ENCODE results near the gene TEX50. TPM values are rescaled to one million over a fixed set of nuclear protein-coding genes. Genes with fewer than 3 reads are reported as not detected.
A peak's percentile ranks its signal among the peaks of the same experiment; 100 is the strongest.
"Not testable (repeated sequence)": the region's sequence is repeated elsewhere in the genome, so short reads cannot be mapped to it uniquely, and the experiment has no call there.

Gene TEX50
- total RNA-seq, result not detected

- DNase-seq (ENCODE audit: low spot score in 2 of 2), result no peak
- no peak within 1 kb of the TSS for H3K4me3 ChIP-seq
- no peaks in the 10 kb centered on the region for H3K27me3 ChIP-seq
- no peaks in the 10 kb centered on the region for H3K36me3 ChIP-seq
- H3K9me3 ChIP-seq, result peaks cover 0 to 6% of the 10 kb centered on the region in 2 donors
- H3K4me1 ChIP-seq, result no peaks in the 10 kb centered on the region
- H3K27ac ChIP-seq, result no peak within 1 kb of the TSS
- intact Hi-C loops (cut with DNase I), result no loop called here
- TF ChIP-seq CTCF (IDR thresholded peaks at IDR 0.05), result no peak
These were observed at the start of gene TEX50 for GRCh38 chr1:173635116-173635515. TSS of gene TEX50 (plus strand) at chr1:173635338. CDS start at chr1:173635522, 184 bp downstream.

- intact Hi-C loops (cut with DNase I), result no loop called here
These were observed 44.6 kb upstream of the TEX50 start for GRCh38 chr1:173590557-173590956.

GRCh38 chr1:173591138-173591537, 44.0 kb upstream of the TEX50 start:
- H3K27me3 ChIP-seq; H3K9me3 ChIP-seq; H3K27ac ChIP-seq; intact Hi-C loops (cut with DNase I); H3K4me3 ChIP-seq; H3K36me3 ChIP-seq; DNase-seq (ENCODE audit: low spot score in 2 of 2); H3K4me1 ChIP-seq: not testable (repeated sequence)

More at GRCh38 chr1:173590557-173590956, 44.6 kb upstream of the TEX50 start:
- no peaks in the 10 kb centered on the region for H3K27me3 ChIP-seq
- no peaks in the 10 kb centered on the region for H3K4me1 ChIP-seq
- no peak for DNase-seq (ENCODE audit: low spot score in 2 of 2)
- H3K36me3 ChIP-seq, result no peaks in the 10 kb centered on the region
- no peak for TF ChIP-seq CTCF (IDR thresholded peaks at IDR 0.05)
- H3K27ac ChIP-seq, result no peak overlapping the region
- no peaks in the 10 kb centered on the region for H3K9me3 ChIP-seq
- no peak overlapping the region for H3K4me3 ChIP-seq

- H3K4me3 ChIP-seq, result no peak overlapping the region
- no peaks in the 10 kb centered on the region for H3K4me1 ChIP-seq
- TF ChIP-seq CTCF (IDR thresholded peaks at IDR 0.05), result no peak
- no peak overlapping the region for H3K27ac ChIP-seq
- intact Hi-C loops (cut with DNase I), result no loop called here
- no peak for DNase-seq (ENCODE audit: low spot score in 2 of 2)
- H3K27me3 ChIP-seq, result no peaks in the 10 kb centered on the region
- H3K36me3 ChIP-seq, result no peaks in the 10 kb centered on the region
- H3K9me3 ChIP-seq, result no peaks in the 10 kb centered on the region
These were observed 38.9 kb upstream of the TEX50 start for GRCh38 chr1:173596097-173596825.

GRCh38 chr1:173601588-173601987, 33.5 kb upstream of the TEX50 start:
- Histone ChIP-seq H3K4me3 (no peak overlapping the region), H3K36me3 (no peaks in the 10 kb centered on the region), H3K4me1 (no peaks in the 10 kb centered on the region), H3K27ac (no peak overlapping the region), H3K9me3 (no peaks in the 10 kb centered on the region), H3K27me3 (no peaks in the 10 kb centered on the region)
- intact Hi-C loops (cut with DNase I), result no loop called here
- no peak for DNase-seq (ENCODE audit: low spot score in 2 of 2)
- TF ChIP-seq CTCF (IDR thresholded peaks at IDR 0.05), result no peak

GRCh38 chr1:173603056-173603591, 32.0 kb upstream of the TEX50 start, which contains the start of gene SLC9C2:
TSS of gene SLC9C2 (minus strand) at chr1:173603072. CDS start at chr1:173601776, 1,296 bp downstream.
- intact Hi-C loops (cut with DNase I), result no loop called here
- DNase-seq (ENCODE audit: low spot score in 2 of 2), result no peak
- Histone ChIP-seq H3K9me3 (no peaks in the 10 kb centered on the region), H3K36me3 (no peaks in the 10 kb centered on the region), H3K27me3 (no peaks in the 10 kb centered on the region), H3K4me3 (peak within 1 kb of the TSS; percentile 51 to 56), H3K4me1 (no peaks in the 10 kb centered on the region), H3K27ac (no peak within 1 kb of the TSS)
- TF ChIP-seq CTCF (IDR thresholded peaks at IDR 0.05), result no peak
